Measurements from ENCODE around the gene TAF11L9.
"Not testable (repeated sequence)": the region's sequence is repeated elsewhere in the genome, so short reads cannot be mapped to it uniquely, and the experiment has no call there.

Gene TAF11L9

DNA sequence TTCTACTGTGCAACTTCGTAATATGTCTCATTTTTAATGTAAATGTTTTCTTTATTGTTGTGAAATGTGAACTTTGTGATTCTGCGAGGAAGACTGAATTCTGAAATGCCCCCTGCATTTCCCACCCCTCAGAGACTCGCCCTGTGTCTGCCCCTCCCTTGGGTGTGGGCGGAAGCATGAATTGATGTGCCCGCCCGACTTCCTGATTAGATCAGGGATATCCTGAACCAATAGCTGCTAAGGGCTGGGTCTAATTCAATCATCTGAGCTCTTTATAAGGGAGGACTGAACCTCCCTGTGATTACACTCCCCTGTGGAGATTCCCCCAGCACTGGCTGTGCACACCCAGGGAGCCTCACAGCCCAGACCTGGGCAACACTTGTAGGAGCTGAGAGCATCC lies 9.7 kb upstream of the TAF11L9 start, which contains the start of gene TAF11L11:
Gene TAF11L11 (plus strand): TSS at position 304 of the 400 bp plus-strand sequence.
- H3K36me3 ChIP-seq (ENCODE audit: control insufficient read depth in 1 of 2, insufficient read depth in 2 of 2, low read length in 2 of 2); H3K4me1 ChIP-seq (ENCODE audit: control insufficient read depth in 1 of 2, insufficient read depth in 2 of 2, low read length in 2 of 2); H3K9ac ChIP-seq (ENCODE audit: low read depth in 1 of 2, low read length in 2 of 2); H3K27me3 ChIP-seq (ENCODE audit: control insufficient read depth in 1 of 2, insufficient read depth in 2 of 2, low read length in 2 of 2); H3K27ac ChIP-seq (ENCODE audit: low read depth, low read length); H3K9me3 ChIP-seq (ENCODE audit: control insufficient read depth in 1 of 2, low read length in 2 of 2); H3K4me3 ChIP-seq (ENCODE audit: low read depth in 1 of 2, low read length in 2 of 2): not testable (repeated sequence)

DNA sequence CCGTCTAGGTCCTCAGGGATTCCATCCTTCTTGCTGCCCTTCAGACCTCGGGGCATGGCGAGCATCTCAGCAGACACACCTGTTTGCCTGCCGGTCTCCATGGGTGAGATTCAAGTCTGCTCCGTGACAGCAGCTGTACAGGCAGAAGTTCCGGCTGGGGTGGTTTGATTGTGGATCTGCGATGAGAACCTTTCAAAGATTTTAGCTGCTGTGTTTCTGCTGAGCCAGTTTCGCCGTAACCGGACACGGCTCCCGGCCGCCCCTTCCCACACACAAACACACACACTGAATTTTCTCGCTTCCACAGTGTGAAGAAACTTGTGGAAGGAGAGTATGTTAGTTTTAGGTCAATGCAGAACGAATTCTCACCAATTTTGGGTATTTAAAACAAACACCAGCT lies 3.5 kb upstream of the TAF11L9 start, which contains the start of gene TAF11L10:
Gene TAF11L10 (minus strand): TSS at position 101 of the 400 bp plus-strand sequence.
- H3K4me1 ChIP-seq (ENCODE audit: control insufficient read depth in 1 of 2, insufficient read depth in 2 of 2, low read length in 2 of 2); H3K9me3 ChIP-seq (ENCODE audit: control insufficient read depth in 1 of 2, low read length in 2 of 2); H3K9ac ChIP-seq (ENCODE audit: low read depth in 1 of 2, low read length in 2 of 2); H3K27ac ChIP-seq (ENCODE audit: low read depth, low read length); H3K4me3 ChIP-seq (ENCODE audit: low read depth in 1 of 2, low read length in 2 of 2); H3K27me3 ChIP-seq (ENCODE audit: control insufficient read depth in 1 of 2, insufficient read depth in 2 of 2, low read length in 2 of 2); H3K36me3 ChIP-seq (ENCODE audit: control insufficient read depth in 1 of 2, insufficient read depth in 2 of 2, low read length in 2 of 2): not testable (repeated sequence)

GRCh38 chr5:17590860-17591259 lies 3.3 kb downstream of the TAF11L9 start, which contains the start of gene TAF11L8:
TSS of gene TAF11L8 (minus strand) at chr5:17590960.
- H3K9me3 ChIP-seq (ENCODE audit: control insufficient read depth in 1 of 2, low read length in 2 of 2): not testable (repeated sequence)

GRCh38 chr5:17585658-17586057 lies 8.5 kb downstream of the TAF11L9 start, which contains the start of gene TAF11L7:
TSS of gene TAF11L7 (minus strand) at chr5:17585758.
- H3K9me3 ChIP-seq (ENCODE audit: control insufficient read depth in 1 of 2, low read length in 2 of 2); H3K27me3 ChIP-seq (ENCODE audit: control insufficient read depth in 1 of 2, insufficient read depth in 2 of 2, low read length in 2 of 2); H3K36me3 ChIP-seq (ENCODE audit: control insufficient read depth in 1 of 2, insufficient read depth in 2 of 2, low read length in 2 of 2); H3K4me1 ChIP-seq (ENCODE audit: control insufficient read depth in 1 of 2, insufficient read depth in 2 of 2, low read length in 2 of 2); H3K27ac ChIP-seq (ENCODE audit: low read depth, low read length); H3K9ac ChIP-seq (ENCODE audit: low read depth in 1 of 2, low read length in 2 of 2); H3K4me3 ChIP-seq (ENCODE audit: low read depth in 1 of 2, low read length in 2 of 2): not testable (repeated sequence)

More at GRCh38 chr5:17590860-17591259, 3.3 kb downstream of the TAF11L9 start, which contains the start of gene TAF11L8:
- not testable (repeated sequence) for H3K27me3 ChIP-seq (ENCODE audit: control insufficient read depth in 1 of 2, insufficient read depth in 2 of 2, low read length in 2 of 2); H3K4me3 ChIP-seq (ENCODE audit: low read depth in 1 of 2, low read length in 2 of 2); H3K9ac ChIP-seq (ENCODE audit: low read depth in 1 of 2, low read length in 2 of 2); H3K27ac ChIP-seq (ENCODE audit: low read depth, low read length); H3K4me1 ChIP-seq (ENCODE audit: control insufficient read depth in 1 of 2, insufficient read depth in 2 of 2, low read length in 2 of 2); H3K36me3 ChIP-seq (ENCODE audit: control insufficient read depth in 1 of 2, insufficient read depth in 2 of 2, low read length in 2 of 2)

Data from duodenal mucosa (tissue), 2 donors.